Measurements from ENCODE around the gene CRYBB1.

CRYBB1 gene

DNA sequence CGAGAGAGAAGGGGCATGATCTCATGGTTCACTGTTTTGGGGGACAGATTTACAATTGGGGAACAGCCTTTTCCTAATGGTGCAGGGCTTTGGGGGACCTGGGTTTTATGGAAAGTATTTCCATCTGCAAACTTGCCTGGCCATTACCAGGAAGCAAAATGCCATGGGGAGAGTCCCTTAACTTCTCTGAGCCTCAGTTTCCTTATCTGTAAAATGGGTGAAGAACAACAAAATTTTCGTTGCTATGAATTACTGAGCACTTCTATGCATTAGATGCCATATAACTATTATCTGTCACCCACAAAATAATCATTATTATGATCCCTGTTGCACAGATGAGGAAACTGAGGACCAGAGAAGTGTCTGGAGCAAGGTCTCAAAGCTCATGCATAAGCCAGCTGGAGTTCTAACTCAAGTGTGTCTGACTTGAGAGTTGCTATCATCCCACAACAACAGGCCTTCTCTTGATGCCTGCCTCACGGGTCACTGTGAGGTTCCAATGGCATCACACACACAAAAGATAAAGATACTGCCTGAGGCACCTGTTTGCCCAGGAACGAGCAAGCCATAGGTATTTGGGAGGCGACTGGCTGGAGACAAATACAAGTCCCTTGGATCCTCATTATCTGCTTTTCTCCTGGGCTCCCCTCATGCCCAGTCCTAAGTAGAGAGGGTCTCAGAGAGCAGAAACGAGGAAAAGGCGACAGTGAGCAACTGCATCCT is 43.7 kb downstream of the CRYBB1 start:
- DNase-seq = no peak

- no peak for DNase-seq
Observed at GRCh38 chr22:26573026-26573662, 44.7 kb downstream of the CRYBB1 start.

DNA sequence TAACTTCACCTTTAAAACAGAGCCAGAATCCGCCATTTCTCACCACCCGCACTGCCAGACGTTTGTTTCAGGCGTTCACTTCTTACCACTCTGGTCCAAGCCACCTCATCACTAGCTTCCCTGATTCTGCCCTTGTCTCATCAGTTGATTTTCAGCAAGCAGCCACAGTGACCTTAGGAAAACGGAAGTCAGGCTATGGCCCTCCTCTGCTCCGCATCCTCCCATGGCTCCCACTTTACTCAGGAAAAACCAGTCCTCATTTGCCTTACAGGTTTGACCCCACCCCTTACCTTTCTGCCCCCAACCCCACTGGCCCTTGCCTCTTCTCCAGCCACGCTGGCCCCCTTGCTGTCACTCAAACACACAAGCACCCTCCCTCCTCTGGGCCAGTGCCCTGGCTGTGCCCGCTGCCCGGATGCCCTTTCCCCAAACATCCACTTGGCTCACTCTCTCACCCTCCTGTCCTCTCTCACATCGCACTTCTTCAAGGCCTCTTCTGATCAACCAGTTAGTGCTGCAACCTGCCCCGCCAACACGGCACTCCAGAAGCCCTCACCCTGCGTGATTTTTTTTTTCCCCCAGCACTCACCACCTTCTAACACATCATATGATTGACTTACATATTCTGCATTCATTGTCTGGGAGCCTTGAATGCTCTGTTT is 46.8 kb downstream of the CRYBB1 start:
- no peak for DNase-seq

GRCh38 chr22:26570115-26570514 is 47.7 kb downstream of the CRYBB1 start:
- no peak for DNase-seq

- DNase-seq = no peak
Observed at GRCh38 chr22:26568207-26568706, 49.6 kb downstream of the CRYBB1 start.

GRCh38 chr22:26567610-26568009 is 50.2 kb downstream of the CRYBB1 start:
- no peak for DNase-seq

GRCh38 chr22:26566994-26567393 is 50.8 kb downstream of the CRYBB1 start:
- no peak for DNase-seq

GRCh38 chr22:26565889-26566288 is 51.9 kb downstream of the CRYBB1 start:
- no peak for DNase-seq

DNA sequence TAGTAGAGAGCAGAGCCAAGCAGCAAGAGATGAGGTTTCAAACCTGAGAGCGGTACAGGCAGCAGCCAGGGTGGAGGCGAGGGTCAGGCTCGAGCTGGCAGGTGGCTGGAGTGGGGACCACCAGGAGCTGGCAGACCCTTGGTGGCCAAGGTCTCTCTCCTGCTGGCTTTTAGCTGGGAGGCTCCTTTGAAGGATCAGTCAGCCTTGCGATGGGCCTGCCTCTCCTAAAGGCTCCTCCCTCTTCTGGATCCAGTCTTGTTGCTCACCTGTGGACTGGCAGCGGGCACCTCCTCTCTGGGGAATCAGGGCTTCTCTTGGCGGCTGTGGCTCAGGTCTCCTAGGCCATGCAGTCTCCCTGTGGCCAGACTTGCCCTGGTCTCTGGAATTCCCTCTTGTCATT is 52.6 kb downstream of the CRYBB1 start:
- DNase-seq = no peak

DNA sequence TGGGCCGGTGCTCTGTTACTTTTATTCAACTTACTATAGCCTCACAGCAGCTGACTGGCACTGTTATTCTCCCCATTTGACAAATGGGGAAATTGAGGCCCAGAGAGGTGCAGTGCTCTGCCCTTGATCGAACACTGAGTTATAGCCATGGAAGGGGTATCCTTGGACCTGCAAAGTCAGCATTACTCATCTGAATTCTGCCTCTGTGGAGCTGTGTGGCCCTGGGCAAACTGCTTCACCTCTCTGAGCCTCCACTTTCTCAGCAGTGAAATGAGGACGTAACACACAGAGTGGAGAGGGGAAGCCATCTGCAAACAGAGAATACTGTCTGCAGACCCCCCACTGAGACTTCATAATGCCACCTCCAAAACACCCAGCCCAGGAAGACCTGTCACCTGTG is 53.2 kb downstream of the CRYBB1 start:
- no peak for DNase-seq

DNA sequence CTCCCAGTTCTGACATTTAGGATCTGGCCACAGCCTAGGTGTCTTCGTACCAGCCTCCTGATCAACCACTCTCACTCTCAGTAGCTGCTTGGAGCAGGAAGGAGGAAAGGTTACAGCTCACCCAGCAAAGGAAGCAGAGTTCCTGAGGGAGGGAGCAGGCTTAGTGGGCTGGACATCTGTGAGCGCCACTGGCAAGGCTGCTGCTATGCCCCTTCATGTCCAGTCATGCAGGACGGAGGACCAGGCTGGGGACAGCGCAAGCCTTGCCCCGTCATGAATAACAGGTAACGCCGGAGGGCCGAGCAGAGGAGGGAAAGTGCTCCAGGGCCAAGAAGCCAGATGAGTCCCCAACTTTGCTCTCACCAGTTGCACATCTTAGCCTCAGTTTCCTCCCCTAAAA is 53.6 kb downstream of the CRYBB1 start:
- DNase-seq = no peak

GRCh38 chr22:26563022-26563421 is 54.8 kb downstream of the CRYBB1 start:
- no peak for DNase-seq

DNA sequence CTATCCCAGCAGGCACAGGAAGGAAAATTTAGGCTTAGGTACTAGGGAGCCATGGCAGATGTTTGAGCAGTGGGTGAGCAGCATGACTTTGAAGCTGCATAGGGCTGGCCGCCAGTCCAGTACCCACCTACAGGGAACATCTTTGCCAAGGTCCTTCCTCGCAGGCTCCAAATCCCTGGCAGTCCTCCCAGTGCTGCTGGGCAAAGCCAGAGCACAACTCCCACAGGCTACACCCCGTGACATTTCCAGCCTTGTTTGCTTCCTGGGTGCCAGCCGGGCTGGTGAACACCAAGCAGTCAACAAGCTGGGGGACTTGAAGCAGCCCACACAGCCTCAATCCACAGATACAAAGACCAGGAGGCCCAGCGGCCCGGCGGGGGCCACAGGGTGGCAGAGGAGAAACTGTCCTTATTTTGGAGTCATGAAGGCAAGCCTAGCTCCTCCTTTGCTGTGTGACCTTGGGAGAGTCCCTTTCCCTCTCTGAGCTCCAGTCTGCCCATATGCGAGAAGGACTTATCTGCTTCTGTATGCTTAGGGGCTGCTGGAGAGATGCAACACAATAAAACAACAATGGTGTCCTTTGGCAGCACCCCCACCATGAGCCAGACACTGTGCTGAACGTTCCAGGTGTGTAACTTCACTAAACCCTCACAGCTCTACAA is 55.9 kb downstream of the CRYBB1 start:
- no peak for DNase-seq

DNA sequence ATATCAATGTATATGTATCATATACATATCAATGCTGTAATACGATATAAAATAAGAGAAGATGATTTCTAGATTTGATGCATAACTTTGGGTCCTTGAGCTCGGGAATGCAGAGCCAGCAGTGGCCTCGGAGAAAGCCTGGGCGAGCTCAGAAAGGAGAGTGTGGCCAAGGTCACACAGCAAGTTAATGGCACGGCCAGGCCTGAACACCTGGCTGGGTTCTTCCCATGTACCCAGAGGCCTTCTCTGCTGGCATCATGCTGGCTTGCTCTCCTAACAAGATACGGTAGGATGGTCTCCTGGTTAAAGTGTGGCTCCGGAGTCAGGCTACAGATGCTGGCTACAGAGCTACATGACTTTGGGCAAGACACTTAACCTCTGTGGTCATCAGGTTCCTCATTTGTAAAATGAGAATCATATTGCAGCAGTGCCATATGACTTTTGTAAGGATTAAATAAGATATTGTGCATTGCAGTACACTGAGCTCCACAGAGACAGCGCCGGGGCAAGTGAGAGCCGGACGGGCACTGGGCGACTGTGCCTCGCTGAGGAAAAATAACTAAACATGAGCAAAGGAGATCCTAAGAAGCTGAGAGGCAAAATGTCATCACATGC is 57.8 kb downstream of the CRYBB1 start:
- no peak for DNase-seq

GRCh38 chr22:26558248-26558895 is 59.5 kb downstream of the CRYBB1 start:
- no peak for DNase-seq

GRCh38 chr22:26556904-26557303 is 60.9 kb downstream of the CRYBB1 start:
- no peak for DNase-seq

GRCh38 chr22:26555478-26555877 is 62.3 kb downstream of the CRYBB1 start:
- no peak for DNase-seq

DNA sequence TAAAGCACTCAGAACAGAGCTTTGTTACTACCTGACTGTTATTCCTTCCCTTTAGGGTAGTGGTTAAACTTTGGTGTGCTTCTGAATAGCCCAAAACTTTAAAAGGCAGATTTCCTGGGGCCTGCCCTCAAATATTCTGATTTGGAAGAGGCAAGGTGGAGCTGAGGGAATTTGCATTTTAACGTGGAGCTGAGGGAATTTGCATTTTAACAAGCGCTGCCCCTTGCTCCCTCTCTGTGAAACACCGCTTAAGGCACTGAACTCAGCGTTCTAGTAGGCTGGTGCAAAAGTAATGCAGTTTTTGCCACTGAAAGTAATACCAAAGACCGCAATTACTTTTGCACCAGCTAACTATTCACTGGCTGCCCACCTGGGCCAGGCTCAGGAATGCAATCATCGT is 62.9 kb downstream of the CRYBB1 start:
- no peak for DNase-seq

GRCh38 chr22:26553056-26553752 is 64.6 kb downstream of the CRYBB1 start:
- DNase-seq = no peak

DNA sequence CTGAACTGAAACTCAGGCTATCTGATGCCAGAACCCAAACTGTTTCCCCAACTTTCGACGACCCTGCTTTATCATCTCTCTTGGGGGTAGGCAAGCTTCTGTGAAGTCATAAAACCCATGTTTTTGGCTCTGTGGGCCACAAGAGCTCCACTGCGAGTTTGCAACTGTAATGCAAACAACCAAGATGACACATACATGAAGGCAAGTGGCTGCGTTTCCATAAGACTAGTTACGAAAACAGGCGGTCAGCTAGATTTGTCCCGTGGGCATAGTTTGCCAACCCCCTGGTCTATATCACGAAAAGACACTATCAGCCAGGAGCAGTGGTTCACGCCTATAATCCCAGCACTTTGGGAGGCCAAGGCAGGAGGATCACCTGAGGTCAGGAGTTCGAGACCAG is 65.4 kb downstream of the CRYBB1 start:
- no peak for DNase-seq

DNA sequence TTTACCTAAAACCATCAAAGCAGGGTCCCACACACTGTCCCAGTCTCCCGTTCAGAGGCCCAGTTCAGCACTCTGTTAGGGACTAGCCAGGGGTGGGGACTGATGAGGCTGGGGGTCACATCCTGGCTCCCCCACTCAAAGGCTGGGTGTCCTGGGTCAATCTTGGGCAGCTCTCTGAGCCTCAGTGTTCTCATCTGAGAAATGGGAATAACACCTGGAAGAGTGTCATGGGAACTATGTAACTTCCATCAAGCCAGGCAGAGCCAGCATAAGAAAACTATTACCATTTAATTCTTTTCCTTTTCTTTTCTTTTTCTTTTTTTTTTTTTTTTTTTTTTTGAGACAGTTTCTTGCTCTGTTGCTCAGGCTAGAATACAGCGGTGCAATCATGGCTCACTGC is 66.3 kb downstream of the CRYBB1 start:
- DNase-seq = no peak

DNA sequence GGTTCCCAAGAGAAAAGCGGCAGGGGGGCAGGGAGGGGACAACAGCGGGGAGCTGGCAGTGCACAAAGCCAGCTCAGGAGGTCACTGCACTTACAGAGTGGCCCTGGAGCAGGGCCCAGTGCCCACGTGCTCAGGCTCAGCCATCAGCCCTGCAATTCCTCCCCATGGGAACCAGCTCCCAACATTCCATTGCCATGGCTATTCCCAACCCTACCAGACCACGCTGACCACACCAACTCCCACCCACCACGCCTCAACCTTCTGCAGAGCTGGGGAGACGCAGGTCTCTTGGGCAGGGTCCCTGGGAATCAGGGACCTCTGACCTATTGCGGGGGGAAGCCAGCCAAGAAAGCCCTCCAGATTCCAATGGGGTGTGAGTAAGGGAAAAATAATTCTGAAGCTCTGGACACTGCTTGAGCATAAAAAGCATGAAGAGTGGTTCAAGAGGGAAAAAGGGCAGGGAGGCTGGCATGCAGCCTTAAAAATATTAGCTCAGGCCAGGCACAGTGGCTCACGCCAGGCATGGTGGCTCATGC is 67.3 kb downstream of the CRYBB1 start:
- no peak for DNase-seq

All from central memory CD4-positive, alpha-beta T cell (primary cell).